H1 (cell line): ENCODE measurements around the gene GOLGA7B. TPM values are rescaled to one million over a fixed set of nuclear protein-coding genes. Genes with fewer than 3 reads are reported as not detected.

Experiments used
- CTCF ChIA-PET: fragments of 300-600 bp; sonication (Branson Sonifier 250); formaldehyde crosslinking; loops from one replicate; lab custom pipeline; 2021; ENCODE audit not compliant: partially characterized antibody; lab: Charles Lee
- POLR2A ChIA-PET: fragments of 300-600 bp; sonication (Branson Sonifier 250); formaldehyde crosslinking; loops from one replicate; lab custom pipeline; 2021; ENCODE audit warnings: inconsistent platforms; ENCODE audit not compliant: partially characterized antibody; lab: Charles Lee
- DNase-seq, 2 experiments: peaks; one replicate each; pipeline versions ENCODE4 v3.0.0 to v3.0.0-alpha.2; 2010 to 2022; ENCODE audit warnings: low spot score in 2 of 2, low read depth in 1 of 2, mixed read lengths in 1 of 2
- FAIRE-seq: peaks from 2 replicates; lab custom pipeline; 2011; peaks lifted over from hg19 to GRCh38; lab: Jason Lieb, UNC
- H2AFZ ChIP-seq: 2 replicates; pipeline ENCODE4 v1.8.1; 2012; ENCODE audit warnings: low read length, inconsistent platforms
- H2AK5ac ChIP-seq: 2 replicates; pipeline ENCODE4 v1.6.1; 2013; ENCODE audit warnings: low read depth, low read length
- H2BK120ac ChIP-seq: replicated peaks from 2 replicates; pipeline ENCODE3; 2013; ENCODE audit warnings: low read depth, low read length, inconsistent platforms
- H2BK12ac ChIP-seq: 2 replicates; pipeline ENCODE4 v1.6.1; 2013; ENCODE audit warnings: low read depth, low read length
- H2BK15ac ChIP-seq: 2 replicates; pipeline ENCODE4 v1.6.1; 2013; ENCODE audit warnings: low read length
- H2BK20ac ChIP-seq: 2 replicates; pipeline ENCODE4 v1.6.1; 2013; ENCODE audit warnings: low read length
- H2BK5ac ChIP-seq: 2 replicates; pipeline ENCODE4 v1.6.1; 2013; ENCODE audit warnings: low read depth, low read length
- H3K14ac ChIP-seq: 2 replicates; pipeline ENCODE4 v1.6.1; 2013; ENCODE audit warnings: inconsistent platforms; ENCODE audit not compliant: insufficient read length
- H3K18ac ChIP-seq: 2 replicates; pipeline ENCODE4 v1.6.1; 2013; ENCODE audit warnings: low read length; ENCODE audit errors: extremely low read depth
- H3K23ac ChIP-seq: 2 replicates; pipeline ENCODE4 v1.6.1; 2013; ENCODE audit warnings: inconsistent platforms; ENCODE audit not compliant: insufficient read length
- H3K23me2 ChIP-seq: 2 replicates; pipeline ENCODE4 v1.6.1; 2013; ENCODE audit warnings: low read depth, low read length
- H3K27ac ChIP-seq: 2 replicates; pipeline ENCODE4 v1.6.1; 2011; ENCODE audit warnings: low read depth, low read length, inconsistent platforms
- H3K27me3 ChIP-seq, 4 experiments: replicated peaks in 1 of 4; 1 replicate in 1 of 4; 2 replicates in 3 of 4; pipeline versions ENCODE4 v1.6.1 to v1.8.1; 2011 to 2013; ENCODE audit warnings: low read length in 3 of 4, mild to moderate bottlenecking in 3 of 4, inconsistent platforms in 2 of 4, mixed read lengths in 2 of 4, moderate library complexity in 1 of 4; ENCODE audit not compliant: control insufficient read depth in 3 of 4, insufficient read depth in 3 of 4; ENCODE audit errors: extremely low read depth in 1 of 4
- H3K36me3 ChIP-seq, 4 experiments: 2 replicates each; pipeline versions ENCODE4 v1.6.1 to v1.8.1; 2011 to 2013; ENCODE audit warnings: mild to moderate bottlenecking in 4 of 4, low read length in 3 of 4, moderate library complexity in 2 of 4, control low read depth in 1 of 4, inconsistent platforms in 1 of 4; ENCODE audit not compliant: insufficient read depth in 4 of 4, control insufficient read depth in 2 of 4
- H3K4ac ChIP-seq: replicated peaks from 2 replicates; pipeline ENCODE3; 2013; ENCODE audit warnings: low read length, low read depth, mixed read lengths, inconsistent platforms; ENCODE audit not compliant: insufficient read length
- H3K4me1 ChIP-seq, 4 experiments: replicated peaks in 1 of 4; 1 replicate in 1 of 4; 2 replicates in 3 of 4; pipeline versions ENCODE4 v1.6.1 to v1.8.1; 2011 to 2013; ENCODE audit warnings: low read length in 3 of 4, inconsistent platforms in 2 of 4, mixed read lengths in 1 of 4; ENCODE audit not compliant: insufficient read depth in 4 of 4, control insufficient read depth in 3 of 4
- H3K4me2 ChIP-seq, 2 experiments: 2 replicates each; pipeline versions ENCODE4 v1.6.1 to v1.8.1; 2011 to 2013; ENCODE audit warnings: low read depth in 2 of 2, low read length in 2 of 2, control low read depth in 1 of 2, inconsistent platforms in 1 of 2, mild to moderate bottlenecking in 1 of 2; ENCODE audit not compliant: insufficient read depth in 1 of 2
- H3K4me3 ChIP-seq, 4 experiments: fragments of 200-600, 300-600 bp in 1 of 4; sonication (generic), shearing (Covaris generic), sonication (Bioruptor Twin) in 1 of 4; 2 replicates each; pipeline versions ENCODE4 v1.5.1 to v1.8.1; 2011 to 2016; ENCODE audit warnings: low read length in 4 of 4, low read depth in 3 of 4, control low read depth in 2 of 4, inconsistent platforms in 2 of 4, mild to moderate bottlenecking in 2 of 4, mixed read lengths in 1 of 4, moderate library complexity in 1 of 4; ENCODE audit not compliant: insufficient read depth in 2 of 4; ENCODE audit errors: extremely low read depth in 1 of 4
- H3K56ac ChIP-seq: replicated peaks from 2 replicates; pipeline ENCODE3; 2013; ENCODE audit warnings: low read depth, mild to moderate bottlenecking, mixed read lengths, low read length, inconsistent platforms; ENCODE audit not compliant: insufficient read length
- H3K79me1 ChIP-seq: 2 replicates; pipeline ENCODE4 v1.6.1; 2013; ENCODE audit warnings: low read depth, low read length, control low read depth
- H3K79me2 ChIP-seq, 2 experiments: 2 replicates each; pipeline versions ENCODE4 v1.6.1 to v1.8.1; 2012 to 2013; ENCODE audit warnings: low read length in 2 of 2, mild to moderate bottlenecking in 2 of 2, inconsistent platforms in 1 of 2; ENCODE audit not compliant: insufficient read depth in 2 of 2, control insufficient read depth in 1 of 2
- H3K9ac ChIP-seq, 4 experiments: replicated peaks in 1 of 4; 1 replicate in 1 of 4; 2 replicates in 3 of 4; pipeline versions ENCODE4 v1.6.1 to v1.8.1; 2011 to 2013; ENCODE audit warnings: low read depth in 3 of 4, low read length in 3 of 4, control low read depth in 2 of 4, mild to moderate bottlenecking in 2 of 4, moderate library complexity in 2 of 4, inconsistent platforms in 1 of 4; ENCODE audit errors: extremely low read depth in 1 of 4
- H3K9me3 ChIP-seq, 2 experiments: 2 replicates each; pipeline versions ENCODE4 v1.6.1 to v1.8.1; 2012 to 2013; ENCODE audit warnings: mild to moderate bottlenecking in 2 of 2, moderate library complexity in 2 of 2, control low read depth in 1 of 2, inconsistent platforms in 1 of 2, low read depth in 1 of 2, low read length in 1 of 2, mixed read lengths in 1 of 2; ENCODE audit not compliant: insufficient read depth in 2 of 2
- H4K20me1 ChIP-seq, 2 experiments: replicated peaks in 1 of 2; 2 replicates each; pipeline versions ENCODE3 to v1.8.1; 2011 to 2013; ENCODE audit warnings: inconsistent platforms in 2 of 2, low read length in 2 of 2, mild to moderate bottlenecking in 1 of 2; ENCODE audit not compliant: insufficient read depth in 2 of 2, control insufficient read depth in 1 of 2
- H4K5ac ChIP-seq: 2 replicates; pipeline ENCODE4 v1.6.1; 2013; ENCODE audit warnings: low read length, low read depth, mixed read lengths, inconsistent platforms; ENCODE audit not compliant: insufficient read length
- H4K8ac ChIP-seq: 2 replicates; pipeline ENCODE4 v1.8.0; 2013; ENCODE audit warnings: mild to moderate bottlenecking, moderate library complexity, low read length, inconsistent platforms; ENCODE audit not compliant: insufficient read depth; ENCODE audit errors: extremely low read depth
- H4K91ac ChIP-seq: replicated peaks from 2 replicates; pipeline ENCODE3; 2013; ENCODE audit warnings: low read length, mixed read lengths, inconsistent platforms; ENCODE audit not compliant: insufficient read length
- CHD1 ChIP-seq: IDR thresholded peaks from 2 replicates; pipeline ENCODE4 v1.6.1; 2012; ENCODE audit warnings: low read depth, low read length, improper control_type of control experiment
- CTBP2 ChIP-seq: IDR thresholded peaks from 2 replicates; pipeline ENCODE4 v1.7.0; 2011; ENCODE audit warnings: borderline replicate concordance, mild to moderate bottlenecking, moderate library complexity, mixed read lengths, low read length; ENCODE audit not compliant: insufficient read depth, insufficient read length
- GTF2F1 ChIP-seq: IDR thresholded peaks from 2 replicates; pipeline ENCODE4 v1.6.1; 2012; ENCODE audit warnings: low read depth, low read length, improper control_type of control experiment, borderline replicate concordance
- NANOG ChIP-seq: IDR thresholded peaks from 2 replicates; pipeline ENCODE4 v1.6.1; 2011; ENCODE audit warnings: low read length, low read depth, mild to moderate bottlenecking, inconsistent platforms; ENCODE audit not compliant: insufficient read depth, poor library complexity, severe bottlenecking
- NRF1 ChIP-seq: IDR thresholded peaks from 2 replicates; pipeline ENCODE4 v1.6.1; 2011; ENCODE audit warnings: mild to moderate bottlenecking, low read depth, low read length, improper control_type of control experiment
- RAD21 ChIP-seq, 2 experiments: IDR thresholded peaks in 1 of 2; conservative IDR thresholded peaks in 1 of 2; 2 replicates each; pipeline ENCODE4 v1.6.1; 2011; ENCODE audit warnings: low read depth in 2 of 2, low read length in 2 of 2, improper control_type of control experiment in 1 of 2, inconsistent platforms in 1 of 2, mild to moderate bottlenecking in 1 of 2, moderate library complexity in 1 of 2
- RXRA ChIP-seq: IDR thresholded peaks from 2 replicates; pipeline ENCODE4 v1.6.1; 2011; ENCODE audit warnings: low read depth, mild to moderate bottlenecking, low read length, moderate library complexity; ENCODE audit not compliant: insufficient read depth
- SP1 ChIP-seq: IDR thresholded peaks from 2 replicates; pipeline ENCODE4 v1.6.1; 2011; ENCODE audit warnings: low read depth, low read length
- SP4 ChIP-seq: IDR thresholded peaks from 2 replicates; pipeline ENCODE4 v1.6.1; 2012; ENCODE audit warnings: low read length, inconsistent platforms
- WGBS, 2 experiments: shearing (Covaris generic) in 1 of 2; methylation state at CpG; one replicate each; pipeline versions ENCODE4 v1.1.6 to v1.1.7; 2013 to 2015; ENCODE audit warnings: low lambda C conversion rate in 2 of 2, mixed read lengths in 2 of 2, inconsistent platforms in 1 of 2, low coverage in 1 of 2, missing lambda C conversion rate in 1 of 2; ENCODE audit not compliant: insufficient replicate concordance in 2 of 2, insufficient coverage in 1 of 2, insufficient read length in 1 of 2; ENCODE audit errors: extremely low coverage in 1 of 2, missing lambda C conversion rate in 1 of 2; 5-methylcytosine and 5-hydroxymethylcytosine counted together
- polyA plus RNA-seq, 7 experiments: library from polyadenylated mRNA; depleted of rRNA in 3 of 7; stranded (reverse) in 5 of 7; unstranded in 2 of 7; fragments of >200 nt in 5 of 7; fragments of 200-250 nt in 2 of 7; gene quantifications; 1 replicate in 5 of 7; 2 replicates in 1 of 7; 4 replicates in 1 of 7; pipeline versions ENCODE4 v1.2.1 to v1.2.3, GENCODE V29; 2011 to 2013; ENCODE audit warnings: missing spikeins in 2 of 7, mixed read lengths in 2 of 7
- total RNA-seq: library from RNA; stranded (reverse); fragmentation: NEBNext Ultra II Directional; extraction: Animal tissue kit (Norgen Biotek cat#: 25700); gene quantifications from 2 replicates; pipeline ENCODE4 v1.2.1, GENCODE V29; 2021
- TF ChIP-seq, protein P1 (sequence below): IDR thresholded peaks from 2 replicates; pipeline ENCODE4 v1.6.1; 2012; ENCODE audit warnings: low read length, inconsistent platforms

The GOLGA7B gene
- total and polyA plus RNA-seq, 2 of the 8 experiments (the other 6 are each of a cell fraction or from before 2014, with no cell fraction given): 0.04 to 0.14 TPM

- ChIA-PET POLR2A (interaction anchor here (1.2 kb wide), 1 partner anchor 12 kb away, joined by 3 read pairs; no protein-coding TSS in a partner anchor), CTCF (interaction anchor here (0.9 to 9.6 kb wide), 10 partner anchors 10 to 152 kb away, joined by 3 to 87 read pairs (median 4); no protein-coding TSS in a partner anchor)
- Histone ChIP-seq H3K9me3 (no peaks in the 10 kb centered on the region), H3K23ac (no peak overlapping the region), H3K14ac (no peak overlapping the region), H3K56ac (no peak overlapping the region), H3K9ac (no peak overlapping the region), H3K4me3 (no peak overlapping the region), H2AFZ (no peak overlapping the region), H4K91ac (no peak overlapping the region), H3K27ac (no peak overlapping the region), H3K27me3 (peaks cover 0 to 4% (median 1%) of the 10 kb centered on the region in 4 experiments; a peak in 4 of 7 replicates), H2BK5ac (no peak overlapping the region), H3K79me1 (no peaks in the 10 kb centered on the region), H3K4me1 (peaks cover 0 to 6% (median 1%) of the 10 kb centered on the region in 4 experiments; a peak in 2 of 7 replicates), H3K18ac (no peak overlapping the region), H3K4me2 (no peak overlapping the region), H2AK5ac (no peak overlapping the region), H4K5ac (no peak overlapping the region), H3K36me3 (no peaks in the 10 kb centered on the region), H2BK12ac (no peak overlapping the region), H3K79me2 (no peaks in the 10 kb centered on the region), H3K23me2 (no peaks in the 10 kb centered on the region), H2BK15ac (no peak overlapping the region), H2BK20ac (no peak overlapping the region), H3K4ac (no peak overlapping the region), H4K8ac (no peak overlapping the region; the same call in 1 of the 2 replicates), H2BK120ac (no peak overlapping the region), H4K20me1 (no peaks in the 10 kb centered on the region)
- 90% methylated on average over 5 of the region's 5 CpGs; no CpG with 5 or more reads in 1 of the 2 experiments for WGBS, 2 experiments
- FAIRE-seq (no peak), DNase-seq (no peak)
- TF ChIP-seq CTBP2 (no peak), NANOG (no peak), RXRA (no peak), SP4 (no peak), CHD1 (no peak), NRF1 (no peak), GTF2F1 (no peak), SP1 (no peak), RAD21 (IDR thresholded peaks at IDR 0.05 in 1 of 2, conservative IDR thresholded peaks at IDR 0.05 in 1 of 2; ENCODE audit: low read depth in 2 of 2, low read length in 2 of 2) (no peak)
- TF ChIP-seq, protein P1, sequence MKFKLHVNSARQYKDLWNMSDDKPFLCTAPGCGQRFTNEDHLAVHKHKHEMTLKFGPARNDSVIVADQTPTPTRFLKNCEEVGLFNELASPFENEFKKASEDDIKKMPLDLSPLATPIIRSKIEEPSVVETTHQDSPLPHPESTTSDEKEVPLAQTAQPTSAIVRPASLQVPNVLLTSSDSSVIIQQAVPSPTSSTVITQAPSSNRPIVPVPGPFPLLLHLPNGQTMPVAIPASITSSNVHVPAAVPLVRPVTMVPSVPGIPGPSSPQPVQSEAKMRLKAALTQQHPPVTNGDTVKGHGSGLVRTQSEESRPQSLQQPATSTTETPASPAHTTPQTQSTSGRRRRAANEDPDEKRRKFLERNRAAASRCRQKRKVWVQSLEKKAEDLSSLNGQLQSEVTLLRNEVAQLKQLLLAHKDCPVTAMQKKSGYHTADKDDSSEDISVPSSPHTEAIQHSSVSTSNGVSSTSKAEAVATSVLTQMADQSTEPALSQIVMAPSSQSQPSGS: no peak
These were observed 61.6 kb downstream of the GOLGA7B start for GRCh38 chr10:97911217-97911616.
